ENCODE results near the gene MUSTN1.

MUSTN1 gene

DNA sequence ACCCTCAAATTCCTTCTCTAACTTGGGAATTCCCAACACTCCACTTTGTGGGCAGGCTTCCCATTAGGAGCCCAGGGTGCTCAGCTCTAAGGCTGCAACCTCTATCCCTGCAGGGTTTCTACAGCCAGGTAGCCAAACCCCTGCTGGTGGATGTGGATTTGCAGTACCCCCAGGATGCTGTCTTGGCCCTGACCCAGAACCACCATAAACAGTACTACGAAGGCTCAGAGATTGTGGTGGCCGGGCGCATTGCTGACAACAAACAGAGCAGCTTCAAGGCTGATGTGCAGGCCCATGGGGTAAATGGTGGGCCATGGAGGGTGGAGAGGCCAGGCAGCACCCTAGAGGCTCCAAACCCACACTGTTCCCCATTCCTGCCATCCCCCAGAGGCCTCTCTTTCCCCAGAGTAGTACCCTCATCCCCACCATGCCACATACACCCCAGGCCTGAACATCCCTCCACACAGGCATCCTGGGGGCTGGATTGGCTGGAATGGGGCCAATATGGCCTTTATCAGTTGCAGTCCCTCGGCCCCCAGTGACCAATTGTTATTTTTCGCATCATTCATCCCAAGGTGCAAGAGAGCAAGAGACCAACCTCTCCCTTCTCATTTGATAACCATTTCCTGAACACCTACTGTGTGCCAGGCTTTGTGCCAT is 49.8 kb downstream of the MUSTN1 start:
- TF ChIP-seq, protein P1, sequence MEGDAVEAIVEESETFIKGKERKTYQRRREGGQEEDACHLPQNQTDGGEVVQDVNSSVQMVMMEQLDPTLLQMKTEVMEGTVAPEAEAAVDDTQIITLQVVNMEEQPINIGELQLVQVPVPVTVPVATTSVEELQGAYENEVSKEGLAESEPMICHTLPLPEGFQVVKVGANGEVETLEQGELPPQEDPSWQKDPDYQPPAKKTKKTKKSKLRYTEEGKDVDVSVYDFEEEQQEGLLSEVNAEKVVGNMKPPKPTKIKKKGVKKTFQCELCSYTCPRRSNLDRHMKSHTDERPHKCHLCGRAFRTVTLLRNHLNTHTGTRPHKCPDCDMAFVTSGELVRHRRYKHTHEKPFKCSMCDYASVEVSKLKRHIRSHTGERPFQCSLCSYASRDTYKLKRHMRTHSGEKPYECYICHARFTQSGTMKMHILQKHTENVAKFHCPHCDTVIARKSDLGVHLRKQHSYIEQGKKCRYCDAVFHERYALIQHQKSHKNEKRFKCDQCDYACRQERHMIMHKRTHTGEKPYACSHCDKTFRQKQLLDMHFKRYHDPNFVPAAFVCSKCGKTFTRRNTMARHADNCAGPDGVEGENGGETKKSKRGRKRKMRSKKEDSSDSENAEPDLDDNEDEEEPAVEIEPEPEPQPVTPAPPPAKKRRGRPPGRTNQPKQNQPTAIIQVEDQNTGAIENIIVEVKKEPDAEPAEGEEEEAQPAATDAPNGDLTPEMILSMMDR (IDR thresholded peaks at IDR 0.05): no peak
- H3K4me3 ChIP-seq: no peak overlapping the region
- no peak for DNase-seq (ENCODE audit: low spot score)
- no peak overlapping the region for H3K27ac ChIP-seq

DNA sequence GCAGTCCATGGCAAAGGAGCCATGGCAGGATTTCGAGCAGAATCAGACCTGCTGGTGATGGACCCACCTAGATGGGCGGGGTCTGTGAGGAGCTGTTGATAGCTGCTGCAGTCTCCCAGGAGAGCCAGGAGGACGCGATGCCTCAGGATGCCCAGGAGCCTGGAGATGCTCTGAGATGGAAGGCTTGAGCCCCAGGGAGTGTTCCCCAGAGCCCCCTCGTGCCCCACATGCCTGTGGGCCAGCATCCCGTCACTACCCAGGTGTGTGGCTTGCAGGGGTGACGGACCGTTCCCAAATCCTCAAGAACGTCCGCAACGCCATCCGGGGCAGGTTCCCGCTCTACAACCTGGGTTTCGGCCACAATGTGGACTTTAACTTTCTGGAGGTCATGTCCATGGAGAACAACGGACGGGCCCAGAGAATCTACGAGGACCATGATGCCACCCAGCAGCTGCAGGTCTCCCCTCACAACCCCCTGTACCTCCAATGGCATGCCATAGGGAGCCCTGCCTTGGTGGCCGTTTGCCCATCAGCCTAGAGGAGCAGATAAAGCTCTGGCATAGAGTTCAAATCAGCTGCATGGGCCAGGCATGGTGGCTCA is 50.7 kb downstream of the MUSTN1 start:
- TF ChIP-seq, protein P1 (IDR thresholded peaks at IDR 0.05): no peak
- DNase-seq (ENCODE audit: low spot score): peak; percentile 70
- no peak overlapping the region for H3K4me3 ChIP-seq
- H3K27ac ChIP-seq: no peak overlapping the region

DNA sequence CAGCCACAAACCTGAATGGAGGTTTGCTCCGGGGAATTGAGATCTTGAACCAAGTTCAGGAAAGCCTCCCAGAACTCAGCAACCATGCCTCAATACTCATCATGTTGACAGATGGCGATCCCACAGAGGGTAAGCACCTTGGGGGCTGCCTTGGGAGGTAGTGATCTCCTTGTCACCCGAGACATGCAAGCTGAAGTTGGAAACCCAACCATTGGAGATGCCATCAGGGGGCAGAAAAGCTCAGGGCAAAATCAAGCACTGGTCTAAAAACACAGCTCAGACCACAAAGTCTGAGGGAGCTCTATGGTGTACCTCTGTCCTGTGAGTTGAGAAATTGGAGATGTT is 51.6 kb downstream of the MUSTN1 start:
- Histone ChIP-seq H3K27ac (no peak overlapping the region), H3K4me3 (no peak overlapping the region)
- DNase-seq (ENCODE audit: low spot score): no peak
- TF ChIP-seq, protein P1 (IDR thresholded peaks at IDR 0.05): no peak
